Upper lobe of left lung (tissue), 4 donors: Measurements from ENCODE around the gene FBXW11.

Experiments used
- POLR2A ChIP-seq, 4 donors: fragments of 450-650 bp; IDR thresholded peaks; one replicate each; pipeline ENCODE4 v1.5.1; 2016 to 2017; ENCODE audit warnings: antibody characterized with exemption in 4 of 4, mild to moderate bottlenecking in 2 of 4
- TF ChIP-seq, protein P1 (sequence below), 6 experiments: fragments of 450-650 bp in 4 of 6; fragments of 200-600 bp in 2 of 6; sonication (generic) in 2 of 6; IDR thresholded peaks; one replicate each; pipeline ENCODE4 v1.5.1; 2016 to 2019; ENCODE audit warnings: antibody characterized with exemption in 6 of 6

DNA sequence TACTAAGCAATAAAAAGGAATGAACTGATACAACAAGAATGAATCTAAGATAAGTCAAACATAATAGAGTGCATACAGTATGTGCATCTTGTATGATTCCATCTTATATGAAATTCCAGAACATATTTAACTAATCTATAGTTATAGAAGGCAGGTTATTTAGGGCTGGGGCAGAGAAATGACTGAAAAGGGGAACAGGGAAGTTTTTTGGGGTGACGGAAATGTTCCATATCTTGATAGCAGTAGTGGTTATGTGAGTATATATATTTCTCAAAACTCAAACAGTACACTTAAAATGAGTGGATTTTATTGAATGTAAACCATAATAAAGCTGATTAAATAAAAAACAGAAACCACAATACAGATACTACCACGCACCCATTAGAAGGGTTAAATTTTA lies 24.6 kb downstream of the FBXW11 start:
- TF ChIP-seq, protein P1, sequence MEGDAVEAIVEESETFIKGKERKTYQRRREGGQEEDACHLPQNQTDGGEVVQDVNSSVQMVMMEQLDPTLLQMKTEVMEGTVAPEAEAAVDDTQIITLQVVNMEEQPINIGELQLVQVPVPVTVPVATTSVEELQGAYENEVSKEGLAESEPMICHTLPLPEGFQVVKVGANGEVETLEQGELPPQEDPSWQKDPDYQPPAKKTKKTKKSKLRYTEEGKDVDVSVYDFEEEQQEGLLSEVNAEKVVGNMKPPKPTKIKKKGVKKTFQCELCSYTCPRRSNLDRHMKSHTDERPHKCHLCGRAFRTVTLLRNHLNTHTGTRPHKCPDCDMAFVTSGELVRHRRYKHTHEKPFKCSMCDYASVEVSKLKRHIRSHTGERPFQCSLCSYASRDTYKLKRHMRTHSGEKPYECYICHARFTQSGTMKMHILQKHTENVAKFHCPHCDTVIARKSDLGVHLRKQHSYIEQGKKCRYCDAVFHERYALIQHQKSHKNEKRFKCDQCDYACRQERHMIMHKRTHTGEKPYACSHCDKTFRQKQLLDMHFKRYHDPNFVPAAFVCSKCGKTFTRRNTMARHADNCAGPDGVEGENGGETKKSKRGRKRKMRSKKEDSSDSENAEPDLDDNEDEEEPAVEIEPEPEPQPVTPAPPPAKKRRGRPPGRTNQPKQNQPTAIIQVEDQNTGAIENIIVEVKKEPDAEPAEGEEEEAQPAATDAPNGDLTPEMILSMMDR (IDR thresholded peaks at IDR 0.05), result no peak
- TF ChIP-seq POLR2A (IDR thresholded peaks at IDR 0.05), result no peak
